IPS DF 19.7 (cell line): ENCODE data around the gene TOR3A.

Experiments used
- DNase-seq: peaks from one replicate; pipeline ENCODE4 v3.0.0-alpha.2; 2013; ENCODE audit warnings: low read depth, low spot score

TOR3A gene

DNA sequence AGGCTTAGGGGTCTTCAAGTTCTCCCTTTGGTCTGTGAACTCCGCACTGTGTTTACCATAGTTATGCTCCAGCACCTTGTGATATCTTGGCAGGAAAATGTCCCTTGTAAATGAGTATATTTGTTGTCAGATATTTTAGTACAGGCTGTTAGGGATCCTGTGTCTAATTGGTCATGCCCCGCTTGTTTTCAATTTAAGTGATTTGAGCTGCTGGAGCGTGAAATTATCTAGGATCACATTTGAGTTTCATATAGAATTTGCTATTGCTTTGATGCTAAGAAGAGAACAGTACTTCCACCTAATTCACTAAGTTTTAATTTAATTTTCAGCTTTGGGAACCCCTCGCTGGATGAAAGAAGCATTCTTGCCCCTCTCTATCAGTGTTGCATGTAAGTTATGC lies 15.4 kb upstream of the TOR3A start:
- no peak for DNase-seq

DNA sequence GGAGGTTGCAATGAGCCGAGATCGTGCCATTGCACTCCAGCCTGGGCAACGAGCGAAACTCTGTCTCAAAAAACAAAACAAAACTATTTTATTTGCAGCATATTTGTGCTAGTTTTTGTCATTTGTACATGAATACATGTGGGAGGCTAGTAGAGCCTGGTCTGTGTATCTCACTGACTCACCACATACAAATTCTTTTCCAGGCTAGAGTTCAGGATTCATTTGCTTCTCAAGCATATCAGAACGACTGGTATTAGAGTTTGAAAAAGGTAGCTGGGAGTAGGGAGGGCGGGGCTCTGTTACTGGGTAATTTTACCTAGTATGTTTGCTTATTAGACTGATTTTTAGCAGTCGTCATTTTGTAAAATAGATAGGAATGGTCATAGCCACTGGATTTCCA lies 4.5 kb upstream of the TOR3A start:
- DNase-seq: no peak

DNA sequence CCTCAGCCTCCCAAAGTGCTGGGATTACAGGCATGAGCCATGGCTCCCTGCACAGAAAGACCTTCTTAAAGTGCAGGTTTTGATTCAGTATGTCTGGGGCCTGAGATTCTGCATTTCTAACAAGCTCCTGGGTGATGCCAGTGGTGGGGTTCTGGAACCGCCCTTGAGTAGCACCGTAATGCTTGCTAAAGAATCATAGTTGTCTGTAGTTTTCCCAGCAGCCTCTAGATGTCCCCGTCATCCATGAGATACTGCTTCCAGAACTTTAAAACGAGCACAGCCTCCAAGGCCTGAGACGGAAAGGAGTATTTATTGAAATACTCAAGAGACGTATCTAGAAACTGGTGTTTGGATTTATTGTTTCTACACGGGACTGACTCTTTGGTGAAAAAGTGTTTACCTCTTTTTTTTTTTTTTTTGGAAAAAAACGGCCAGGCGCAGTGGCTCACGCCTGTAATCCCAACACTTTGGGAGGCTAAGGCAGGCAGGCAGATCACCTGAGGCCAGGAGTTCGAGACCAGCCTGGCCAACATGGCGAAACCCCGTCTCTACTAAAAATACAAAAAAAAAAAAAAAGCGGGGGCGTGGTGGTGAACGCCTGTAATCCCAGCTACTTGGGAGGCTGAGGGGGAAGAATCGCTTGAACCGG lies 2.6 kb upstream of the TOR3A start:
- no peak for DNase-seq

DNA sequence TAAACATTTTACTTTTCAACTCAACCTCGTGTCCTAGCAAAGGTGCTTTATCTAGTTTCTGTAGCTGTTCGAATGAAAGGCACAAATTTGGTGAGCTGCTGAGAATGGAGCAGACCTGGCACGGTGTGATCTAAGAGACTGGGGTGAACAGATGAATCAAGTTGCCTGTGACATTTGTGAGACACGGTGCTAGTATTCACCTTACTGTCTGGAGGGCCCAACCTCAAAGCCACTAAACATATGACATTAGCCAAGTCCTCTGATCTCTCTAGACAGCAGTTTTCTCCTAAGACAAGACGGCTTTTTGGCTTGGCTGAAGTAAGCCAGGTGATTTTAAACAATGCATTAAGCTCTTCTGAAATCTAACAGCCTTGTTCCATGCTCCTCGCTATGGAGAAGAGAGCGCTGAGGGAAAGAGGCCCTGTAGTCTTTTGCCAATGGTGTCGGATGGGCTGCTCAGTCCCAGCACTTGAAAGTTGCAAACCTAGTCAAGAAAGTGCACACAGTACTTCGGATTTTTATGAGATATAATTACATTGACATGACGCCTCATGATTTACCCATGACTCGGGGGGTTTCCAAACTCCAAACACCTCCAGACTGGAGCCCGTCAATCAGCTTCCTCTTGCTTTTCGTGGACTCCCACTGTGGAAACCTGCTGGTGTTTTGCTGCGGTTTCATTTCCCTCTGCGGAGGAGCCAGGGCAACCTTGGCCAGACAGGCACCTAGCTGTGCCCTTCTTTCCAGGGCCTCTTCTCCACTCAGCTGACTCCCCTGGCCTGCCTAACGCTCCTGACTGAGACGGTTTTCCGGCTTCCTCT lies 794 bp upstream of the TOR3A start:
- DNase-seq: no peak

DNA sequence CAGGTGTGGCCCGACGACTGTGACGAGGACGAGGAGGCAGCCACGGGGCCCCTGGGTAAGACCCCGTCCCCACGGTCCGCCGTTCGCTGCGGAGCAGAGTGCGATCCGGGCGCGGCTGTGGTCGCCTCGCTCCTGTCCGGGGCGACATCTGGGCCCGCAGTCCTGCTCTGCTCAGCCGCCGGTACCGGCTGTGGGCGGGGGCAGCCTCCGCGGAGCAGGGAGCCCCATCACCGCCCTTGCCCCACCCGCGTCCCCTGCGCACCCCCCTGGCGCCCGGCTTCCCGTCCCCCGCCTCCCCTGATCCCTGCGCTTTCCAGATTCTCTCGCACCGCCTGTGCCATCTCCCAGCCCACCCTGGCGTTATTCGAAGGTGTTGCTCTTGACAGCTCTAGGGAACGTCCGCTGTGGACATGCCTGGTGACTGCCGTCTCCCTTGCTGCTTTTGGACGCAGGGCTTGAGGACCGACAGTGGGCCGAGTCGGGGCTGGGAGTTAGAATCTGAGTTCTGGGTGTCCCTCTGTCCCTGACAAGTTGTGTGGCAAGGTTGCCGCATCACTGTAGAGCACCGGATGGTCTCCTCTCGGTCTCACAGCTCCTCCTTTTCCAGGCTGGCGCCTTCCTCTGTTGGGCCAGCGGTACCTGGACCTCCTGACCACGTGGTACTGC lies 596 bp downstream of the TOR3A start:
- DNase-seq: no peak

DNA sequence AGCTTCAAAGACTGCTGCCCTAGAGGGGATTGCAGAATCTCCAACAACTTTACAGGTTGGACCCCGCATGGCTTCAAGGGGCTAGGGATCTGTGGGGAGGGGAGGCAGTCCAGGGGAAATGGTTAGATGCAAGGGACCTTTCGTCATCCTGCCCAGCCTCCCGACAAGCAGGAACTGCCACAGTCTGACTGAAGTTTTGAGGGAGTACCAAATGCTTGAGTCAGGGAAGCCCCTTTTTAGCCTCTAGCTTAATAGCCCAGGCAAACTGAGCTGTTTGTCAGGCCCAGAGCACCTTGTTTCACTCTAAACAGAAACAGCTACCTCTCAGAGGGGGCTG lies 1.1 kb downstream of the TOR3A start:
- DNase-seq: no peak

DNA sequence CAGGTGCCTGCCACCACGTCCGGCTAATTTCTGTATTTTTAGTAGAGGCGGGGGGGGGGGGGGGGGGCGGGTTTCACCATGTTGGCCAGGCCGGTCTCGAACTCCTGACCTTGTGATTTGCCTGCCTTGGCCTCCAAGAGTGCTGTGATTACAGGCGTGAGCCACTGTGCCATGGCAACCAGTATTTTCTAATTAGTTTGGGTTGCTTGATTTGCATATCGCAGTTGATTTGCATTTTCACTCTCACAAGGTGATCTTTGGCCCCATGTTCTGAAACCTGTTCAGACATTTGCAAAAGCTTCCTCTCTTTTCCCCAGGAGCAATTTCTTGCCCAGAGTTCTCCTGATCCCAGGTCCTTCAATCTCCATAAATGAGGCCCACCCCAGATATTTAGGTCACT lies 1.7 kb downstream of the TOR3A start:
- DNase-seq: no peak

DNA sequence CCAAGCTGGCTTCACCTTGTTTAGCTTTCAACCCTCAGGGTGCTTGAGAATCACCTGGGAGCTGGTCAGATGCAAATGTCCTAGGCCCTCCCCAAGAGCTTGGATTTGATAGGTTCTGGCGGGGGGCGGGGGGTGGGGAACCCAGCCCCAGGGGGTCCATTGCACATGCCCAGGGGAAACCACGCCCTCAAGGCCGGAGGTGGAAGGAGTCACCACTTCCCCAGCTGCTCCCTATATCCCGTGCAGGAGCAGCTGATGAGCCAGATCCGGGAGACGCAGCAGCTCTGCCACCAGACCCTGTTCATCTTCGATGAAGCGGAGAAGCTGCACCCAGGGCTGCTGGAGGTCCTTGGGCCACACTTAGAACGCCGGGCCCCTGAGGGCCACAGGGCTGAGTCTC lies 5.8 kb downstream of the TOR3A start:
- peak; percentile 70 for DNase-seq

DNA sequence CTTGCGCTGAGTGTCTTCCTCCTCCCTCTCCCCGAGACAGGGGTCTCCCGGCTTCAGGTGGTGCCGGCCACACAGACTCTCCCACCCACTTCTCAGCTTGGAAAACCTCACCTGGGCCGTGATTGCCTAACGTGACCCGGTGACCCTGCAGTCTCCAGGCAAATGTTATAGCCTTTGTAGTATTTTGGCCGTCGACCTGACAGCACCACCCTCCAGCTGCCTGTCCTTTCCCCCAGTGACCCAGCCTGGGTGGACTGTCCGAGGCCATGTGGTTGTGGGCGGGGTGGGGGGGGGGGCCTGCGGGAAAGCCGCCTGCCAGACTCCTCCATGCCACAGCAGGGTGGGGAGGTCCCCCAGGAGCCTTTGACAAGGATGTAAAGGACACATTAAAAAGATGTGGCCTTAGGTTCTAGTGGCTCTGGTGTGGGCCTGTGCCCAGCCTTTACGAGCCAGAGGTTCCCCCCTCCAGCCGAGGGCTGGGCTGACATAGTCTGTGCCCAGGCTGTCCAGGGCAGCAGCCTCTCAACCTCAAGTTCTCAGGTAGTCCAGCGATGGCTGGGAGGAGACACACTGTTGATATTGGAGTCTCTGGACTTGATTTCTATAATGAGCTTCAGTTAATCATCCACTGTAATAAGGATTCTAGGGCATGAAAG lies 8.1 kb downstream of the TOR3A start:
- no peak for DNase-seq

DNA sequence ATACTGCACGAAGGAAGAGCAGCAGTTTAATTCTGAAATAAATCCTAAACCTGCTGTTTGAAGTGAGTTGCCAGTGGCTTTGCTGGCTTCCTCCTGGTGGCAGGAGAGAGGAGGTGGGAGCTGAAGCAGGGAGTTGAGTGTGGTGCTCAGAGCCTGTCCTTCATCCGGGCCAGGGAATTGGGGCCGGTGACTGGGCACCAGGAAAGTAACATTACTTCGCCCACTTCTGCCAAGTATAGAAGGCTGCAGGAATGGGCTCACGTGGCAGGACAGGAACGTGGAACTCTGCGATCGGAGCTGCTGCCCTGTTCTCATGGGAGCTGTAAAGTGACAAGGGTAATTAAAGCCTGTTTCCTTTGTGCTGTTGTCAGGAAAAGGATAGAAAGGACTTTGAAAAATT lies 8.7 kb downstream of the TOR3A start:
- no peak for DNase-seq

DNA sequence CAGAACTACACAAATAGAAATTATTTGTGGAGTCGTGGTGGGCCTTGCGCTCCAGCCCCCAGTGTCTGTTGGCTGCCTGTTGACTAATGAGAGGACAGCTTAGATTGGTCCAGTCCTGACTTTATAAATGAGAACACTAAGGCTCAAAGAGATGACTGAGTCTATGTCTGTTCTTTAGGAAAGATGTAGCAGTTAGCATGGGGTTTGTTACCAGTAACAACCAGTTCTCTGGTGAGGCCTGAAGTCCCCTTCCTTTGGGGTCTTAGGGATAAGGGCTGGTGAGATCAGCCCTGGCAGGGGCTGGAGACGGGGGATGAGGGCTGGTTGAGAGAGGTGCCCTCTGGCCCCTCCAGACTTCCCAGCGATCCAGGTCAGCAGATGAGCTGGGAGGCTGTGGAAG lies 9.1 kb downstream of the TOR3A start:
- DNase-seq: no peak

DNA sequence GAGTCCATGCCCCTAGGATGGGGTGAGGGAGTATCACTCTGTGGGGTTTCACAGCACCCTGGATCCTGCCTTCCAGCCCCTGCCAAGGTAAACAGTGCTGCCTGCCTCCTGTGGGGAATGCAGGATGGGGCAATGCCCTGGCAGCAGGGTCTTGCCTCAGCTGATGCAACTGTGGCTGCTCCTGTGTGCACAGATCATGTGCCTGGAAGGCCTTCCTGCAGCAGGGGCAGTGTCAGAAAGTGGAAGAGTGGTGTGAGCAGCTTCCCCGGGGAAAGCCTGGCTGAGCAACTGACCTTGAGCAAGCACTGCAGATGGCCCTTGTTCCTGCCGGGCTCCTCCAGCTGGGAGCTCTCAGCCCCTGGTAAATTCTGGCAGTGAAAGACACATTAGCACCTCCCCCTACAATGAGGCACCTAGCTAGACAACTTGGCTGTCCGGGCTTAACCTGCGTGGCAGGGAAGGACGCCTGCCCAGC lies 9.9 kb downstream of the TOR3A start:
- DNase-seq: no peak

DNA sequence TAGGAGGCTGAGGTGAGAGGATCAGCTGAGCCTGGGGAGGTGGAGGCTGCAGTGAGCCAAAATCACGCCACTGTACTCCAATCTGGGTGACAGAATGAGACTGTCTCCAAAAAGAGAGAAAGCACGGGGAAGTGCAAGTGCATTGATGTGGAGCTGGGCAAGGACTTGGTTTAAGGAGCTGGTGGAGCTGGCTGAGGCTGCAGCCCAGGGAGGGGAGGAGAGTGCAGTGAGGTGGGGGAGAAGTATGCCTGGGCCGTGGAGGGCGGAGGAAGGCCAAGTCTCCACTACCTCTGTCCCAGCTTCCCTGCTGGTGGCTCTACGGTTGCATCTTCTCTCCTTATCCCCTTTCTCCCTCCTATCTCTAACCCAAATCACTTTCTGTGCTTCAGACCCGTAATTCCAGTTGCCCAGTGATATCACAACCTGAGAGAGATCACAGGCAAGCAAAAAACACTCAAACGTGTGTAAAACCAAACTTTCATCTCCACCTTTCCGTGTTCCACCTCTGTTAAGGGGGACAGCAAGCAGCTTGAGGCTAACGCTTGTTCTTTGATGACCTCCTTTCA lies 11.1 kb downstream of the TOR3A start:
- no peak for DNase-seq

DNA sequence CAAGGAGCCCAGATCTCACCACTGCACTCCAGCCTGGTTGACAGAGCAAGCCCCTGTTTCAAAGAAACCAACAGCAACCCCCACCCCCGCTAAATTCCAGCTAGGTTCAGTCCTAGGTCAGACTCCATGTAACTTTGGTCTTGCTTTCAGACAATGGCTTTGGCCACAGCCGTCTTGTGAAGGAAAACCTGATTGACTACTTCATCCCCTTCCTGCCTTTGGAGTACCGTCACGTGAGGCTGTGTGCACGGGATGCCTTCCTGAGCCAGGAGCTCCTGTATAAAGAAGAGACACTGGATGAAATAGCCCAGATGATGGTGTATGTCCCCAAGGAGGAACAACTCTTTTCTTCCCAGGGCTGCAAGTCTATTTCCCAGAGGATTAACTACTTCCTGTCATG lies 12.9 kb downstream of the TOR3A start:
- DNase-seq: no peak

DNA sequence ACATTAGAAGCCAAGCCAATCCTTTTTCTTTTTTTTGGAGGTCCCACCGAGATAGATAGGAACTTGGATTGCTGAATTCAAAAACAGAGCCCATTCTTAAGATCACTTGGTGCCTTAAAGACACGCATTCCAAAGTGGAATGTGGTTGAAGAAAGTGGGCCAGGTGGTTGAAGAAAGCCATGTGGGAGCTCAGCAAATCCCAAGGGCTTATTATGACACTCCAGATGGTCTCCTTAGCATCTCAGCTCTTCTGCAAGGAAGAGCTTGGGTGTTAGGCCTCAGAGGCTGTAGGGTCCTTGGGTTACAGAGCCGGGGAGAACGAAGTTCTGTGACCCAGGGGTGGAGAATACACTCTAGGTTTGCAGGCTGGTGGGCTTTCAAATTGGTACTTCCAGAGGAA lies 13.5 kb downstream of the TOR3A start:
- no peak for DNase-seq

DNA sequence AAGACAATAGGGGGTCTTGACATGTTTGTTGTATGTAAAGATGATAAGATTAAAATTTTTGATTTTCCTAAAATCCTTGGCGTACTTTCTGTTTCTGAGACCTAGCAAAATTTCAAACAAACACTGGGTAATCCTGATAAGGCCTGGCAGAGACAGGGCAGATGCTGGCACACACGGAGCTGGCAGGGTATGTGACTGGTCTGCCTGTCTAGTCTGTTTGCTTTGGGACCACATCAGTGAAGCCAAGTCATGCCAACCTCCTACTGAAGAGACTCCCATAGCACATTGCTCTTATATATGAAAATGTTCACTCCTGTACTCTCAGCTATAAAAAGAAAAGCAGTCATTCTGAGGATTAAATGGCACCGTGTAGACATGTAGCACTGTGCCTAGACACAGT lies 14.1 kb downstream of the TOR3A start:
- DNase-seq: no peak

DNA sequence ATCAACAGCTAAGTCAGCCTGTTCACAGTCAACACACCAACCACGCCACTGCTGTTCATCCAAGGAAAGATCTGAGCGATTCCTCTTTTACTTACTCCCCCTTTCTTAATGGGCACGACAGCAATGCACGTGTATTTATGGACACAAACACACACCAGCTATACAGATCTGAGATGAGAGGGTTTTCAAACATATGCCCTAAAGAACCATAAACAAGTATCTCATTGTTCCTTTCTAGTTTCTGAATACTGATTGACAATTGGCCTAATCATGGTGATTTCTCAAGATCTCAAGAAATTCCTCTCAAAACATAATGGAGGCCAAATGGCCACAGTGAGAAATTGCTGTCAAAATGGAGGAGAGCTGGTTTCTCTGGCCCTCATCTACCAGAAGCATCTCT lies 18.0 kb downstream of the TOR3A start:
- no peak for DNase-seq

DNA sequence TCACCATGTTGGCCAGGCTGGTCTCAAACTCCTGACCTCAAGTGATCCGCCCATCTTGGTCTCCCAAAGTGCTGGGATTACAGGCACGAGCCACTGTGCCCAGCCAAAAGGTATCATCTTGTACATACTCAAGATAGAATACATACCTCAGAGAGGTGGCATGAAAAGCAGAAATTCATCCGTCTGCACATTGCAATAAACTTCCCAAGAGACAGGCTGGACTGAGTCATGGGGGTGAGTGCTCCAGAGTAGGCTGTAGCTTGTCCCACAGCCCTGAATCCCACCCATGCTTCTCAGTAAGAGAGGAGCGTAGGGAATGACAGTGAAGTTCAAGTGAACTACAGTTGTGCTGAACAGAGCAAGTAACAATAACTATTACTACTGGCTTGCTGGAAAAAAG lies 19.7 kb downstream of the TOR3A start:
- no peak for DNase-seq

DNA sequence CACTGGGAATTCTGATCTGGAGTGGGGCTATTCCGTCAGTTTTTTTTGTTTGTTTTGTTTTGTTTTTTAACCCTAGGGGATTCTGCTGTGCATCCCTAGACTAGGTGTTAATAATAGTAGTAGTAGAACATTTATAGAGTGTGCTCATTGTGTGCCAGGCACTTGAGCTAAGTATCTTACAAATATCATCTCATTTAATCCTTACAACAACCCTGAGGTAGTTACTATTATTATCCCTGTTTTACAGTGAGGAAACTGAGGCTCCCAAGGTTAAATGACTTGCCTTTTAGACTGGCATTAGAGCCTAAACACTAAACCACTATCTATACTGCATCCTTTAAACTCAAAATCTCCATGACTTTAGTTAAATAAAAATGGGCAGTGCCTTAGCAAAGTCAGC lies 22.1 kb downstream of the TOR3A start:
- DNase-seq: no peak

DNA sequence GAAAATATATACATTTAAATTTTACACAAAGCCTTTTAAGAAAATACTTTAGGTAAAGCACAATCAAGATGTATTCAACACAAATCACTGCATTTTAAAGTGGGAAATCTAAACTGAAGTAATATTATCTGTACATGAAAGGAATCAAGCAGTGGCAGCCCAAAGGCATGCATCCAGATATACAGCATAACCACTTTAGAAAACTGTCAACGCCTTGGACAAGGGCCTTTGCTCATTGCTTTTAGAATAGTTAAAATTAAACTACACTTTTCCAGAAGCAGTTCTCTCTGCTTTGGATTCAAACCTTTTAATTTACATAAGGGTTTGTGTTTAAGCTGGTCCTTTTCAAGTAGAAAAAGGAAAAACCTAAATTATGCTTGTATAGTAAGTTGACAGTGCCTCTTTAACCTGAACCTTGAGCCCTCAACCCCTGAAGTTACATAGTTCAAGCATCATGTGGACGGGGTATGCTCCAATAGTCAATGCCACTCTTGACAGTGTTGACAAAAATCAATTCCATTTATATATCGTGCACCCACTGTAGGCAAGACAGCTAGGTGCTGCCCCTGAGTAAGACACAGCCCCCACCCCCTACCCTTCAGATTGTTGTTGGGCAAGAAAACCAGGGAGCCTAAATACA lies 22.9 kb downstream of the TOR3A start:
- DNase-seq: no peak

DNA sequence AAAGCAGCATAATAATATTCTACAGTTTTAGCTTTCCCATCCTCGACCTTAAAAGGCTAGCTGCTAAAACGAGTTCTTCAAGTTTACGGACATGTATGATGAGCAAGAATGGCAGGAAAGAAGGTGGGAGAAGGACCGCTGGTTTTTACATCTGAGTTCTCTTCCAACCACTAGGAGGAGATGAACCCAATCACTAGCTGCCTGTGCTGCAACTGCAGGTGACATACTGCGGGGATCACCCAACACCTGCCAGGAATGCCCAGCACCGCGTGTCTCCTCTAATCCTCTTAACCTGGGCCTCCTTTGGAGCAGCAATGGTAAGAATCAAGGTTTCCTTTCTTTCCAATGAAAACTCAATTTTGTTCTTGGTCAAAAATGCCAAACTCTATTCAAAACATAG lies 23.5 kb downstream of the TOR3A start:
- DNase-seq: peak; percentile 54
